Esophagus (tissue), 2 donors: ENCODE results near the gene KLK14. TPM values are rescaled to one million over a fixed set of nuclear protein-coding genes. Genes with fewer than 3 reads are reported as not detected.

Experiments
- H3K27ac ChIP-seq, 2 donors: one replicate each; pipeline ENCODE4 v1.5.1; 2013; ENCODE audit warnings: low read depth in 2 of 2, mild to moderate bottlenecking in 2 of 2, inconsistent platforms in 1 of 2, low read length in 1 of 2, moderate library complexity in 1 of 2
- H3K27me3 ChIP-seq, 2 donors: one replicate each; pipeline ENCODE4 v1.6.1; 2013; ENCODE audit warnings: low read length in 2 of 2, control low read depth in 1 of 2, mild to moderate bottlenecking in 1 of 2; ENCODE audit not compliant: insufficient read depth in 2 of 2, control insufficient read depth in 1 of 2
- H3K36me3 ChIP-seq, 2 donors: one replicate each; pipeline ENCODE4 v1.6.1; 2013; ENCODE audit warnings: low read length in 1 of 2; ENCODE audit not compliant: control insufficient read depth in 2 of 2, insufficient read depth in 2 of 2
- H3K4me1 ChIP-seq, 2 donors: one replicate each; pipeline ENCODE4 v1.6.1; 2013; ENCODE audit warnings: low read length in 1 of 2; ENCODE audit not compliant: control insufficient read depth in 2 of 2, insufficient read depth in 2 of 2
- H3K4me3 ChIP-seq, 2 donors: one replicate each; pipeline ENCODE4 v1.5.1; 2013; ENCODE audit warnings: low read length in 2 of 2, mild to moderate bottlenecking in 2 of 2, low read depth in 1 of 2, moderate library complexity in 1 of 2
- H3K9me3 ChIP-seq, 2 donors: one replicate each; pipeline ENCODE4 v1.6.1; 2013; ENCODE audit warnings: mild to moderate bottlenecking in 2 of 2, low read depth in 1 of 2, low read length in 1 of 2, moderate library complexity in 1 of 2; ENCODE audit not compliant: control insufficient read depth in 2 of 2, insufficient read depth in 1 of 2
- WGBS, 2 donors: extraction: QIAGEN DNeasy Blood & Tissue Kit; methylation state at CpG; one replicate each; pipeline ENCODE4 v1.1.7; 2013; 5-methylcytosine and 5-hydroxymethylcytosine counted together
- polyA plus RNA-seq, 2 donors: library from polyadenylated mRNA; stranded (reverse); fragments of 200-250 nt; gene quantifications; one replicate each; pipeline ENCODE4 v1.2.3, GENCODE V29; 2013
- donor health status: healthy with polysubstance abuse.
- donor health status: Bipolar disorder and iron deficiency.

The KLK14 gene
- polyA plus RNA-seq, 2 donors, result 0.09 to 0.31 TPM

GRCh38 chr19:51091895-51092873, 9.5 kb upstream of the KLK14 start:
- Histone ChIP-seq H3K27me3 (no peaks in the 10 kb centered on the region), H3K27ac (peak overlapping the region; percentile 47 to 88), H3K4me3 (no peak overlapping the region), H3K9me3 (no peaks in the 10 kb centered on the region), H3K36me3 (no peaks in the 10 kb centered on the region), H3K4me1 (peaks cover 2 to 9% of the 10 kb centered on the region in 2 donors)
- 41 to 42% methylated on average over 15 to 16 of the region's 16 CpGs for WGBS, 2 donors

- no peaks in the 10 kb centered on the region for H3K9me3 ChIP-seq
- H3K4me1 ChIP-seq, result peaks cover 0 to 6% of the 10 kb centered on the region in 2 donors
- WGBS, 2 donors, result 80 to 82% methylated on average over 10 of the region's 10 CpGs
- H3K27me3 ChIP-seq, result no peaks in the 10 kb centered on the region
- H3K4me3 ChIP-seq, result no peak overlapping the region
- no peak overlapping the region for H3K27ac ChIP-seq
- no peaks in the 10 kb centered on the region for H3K36me3 ChIP-seq
Measured at GRCh38 chr19:51091126-51091525, 8.4 kb upstream of the KLK14 start.

GRCh38 chr19:51090471-51090870, 7.8 kb upstream of the KLK14 start:
- H3K9me3 ChIP-seq, result no peaks in the 10 kb centered on the region
- no peaks in the 10 kb centered on the region for H3K36me3 ChIP-seq
- peaks cover 0 to 6% of the 10 kb centered on the region in 2 donors for H3K4me1 ChIP-seq
- H3K27me3 ChIP-seq, result no peaks in the 10 kb centered on the region
- no peak overlapping the region for H3K27ac ChIP-seq
- WGBS, 2 donors, result 71 to 72% methylated on average over 8 of the region's 8 CpGs
- H3K4me3 ChIP-seq, result no peak overlapping the region

GRCh38 chr19:51089786-51090185, 7.1 kb upstream of the KLK14 start:
- Histone ChIP-seq H3K27me3 (no peaks in the 10 kb centered on the region), H3K4me3 (no peak overlapping the region), H3K27ac (no peak overlapping the region), H3K9me3 (no peaks in the 10 kb centered on the region), H3K36me3 (no peaks in the 10 kb centered on the region), H3K4me1 (peaks cover 0 to 6% of the 10 kb centered on the region in 2 donors)
- WGBS, 2 donors, result 84 to 88% methylated on average over 17 of the region's 17 CpGs

GRCh38 chr19:51086153-51086850, 3.6 kb upstream of the KLK14 start:
- no peak overlapping the region for H3K27ac ChIP-seq
- no peaks in the 10 kb centered on the region for H3K9me3 ChIP-seq
- 77 to 88% methylated on average over 18 of the region's 18 CpGs for WGBS, 2 donors
- H3K4me1 ChIP-seq, result no peaks in the 10 kb centered on the region
- no peaks in the 10 kb centered on the region for H3K36me3 ChIP-seq
- H3K27me3 ChIP-seq, result no peaks in the 10 kb centered on the region
- no peak overlapping the region for H3K4me3 ChIP-seq

- Histone ChIP-seq H3K4me3 (no peak overlapping the region), H3K36me3 (no peaks in the 10 kb centered on the region), H3K9me3 (no peaks in the 10 kb centered on the region), H3K27me3 (no peaks in the 10 kb centered on the region), H3K4me1 (peaks cover 2% of the 10 kb centered on the region in 2 donors), H3K27ac (no peak overlapping the region)
- WGBS, 2 donors, result 63 to 81% methylated on average over 5 to 7 of the region's 7 CpGs
Measured at GRCh38 chr19:51084505-51084904, 1.8 kb upstream of the KLK14 start.

GRCh38 chr19:51083783-51084182, 1.1 kb upstream of the KLK14 start:
- Histone ChIP-seq H3K9me3 (no peaks in the 10 kb centered on the region), H3K4me1 (peaks cover 4 to 5% of the 10 kb centered on the region in 2 donors), H3K27ac (no peak overlapping the region), H3K4me3 (no peak overlapping the region), H3K36me3 (no peaks in the 10 kb centered on the region), H3K27me3 (no peaks in the 10 kb centered on the region)
- 76 to 84% methylated on average over 14 of the region's 14 CpGs for WGBS, 2 donors

- 45 to 53% methylated on average over 4 of the region's 4 CpGs for WGBS, 2 donors
- Histone ChIP-seq H3K4me1 (peaks cover 4 to 5% of the 10 kb centered on the region in 2 donors), H3K27ac (no peak overlapping the region)
Measured at GRCh38 chr19:51083181-51083580, 494 bp upstream of the KLK14 start.

GRCh38 chr19:51081476-51081875, 1.2 kb downstream of the KLK14 start:
- 90 to 94% methylated on average over 14 of the region's 14 CpGs for WGBS, 2 donors
- H3K4me3 ChIP-seq, result no peak overlapping the region
- no peaks in the 10 kb centered on the region for H3K27me3 ChIP-seq
- H3K9me3 ChIP-seq, result no peaks in the 10 kb centered on the region
- peaks cover 4 to 8% of the 10 kb centered on the region in 2 donors for H3K4me1 ChIP-seq
- no peak overlapping the region for H3K27ac ChIP-seq
- no peaks in the 10 kb centered on the region for H3K36me3 ChIP-seq

More at GRCh38 chr19:51083181-51083580, 494 bp upstream of the KLK14 start:
- no peaks in the 10 kb centered on the region for H3K27me3 ChIP-seq
- no peaks in the 10 kb centered on the region for H3K36me3 ChIP-seq
- no peaks in the 10 kb centered on the region for H3K9me3 ChIP-seq
- H3K4me3 ChIP-seq, result no peak overlapping the region
